MM.1S (cell line): ENCODE data around the gene SDF4.

ENCODE experiments used
- DNase-seq: peaks from one replicate; pipeline ENCODE4 v3.0.0-alpha.2; 2015
- H2AFZ ChIP-seq: fragments of 300-600 bp; sonication (generic); 2 replicates; pipeline ENCODE4 v1.6.0; 2016; ENCODE audit warnings: antibody characterized with exemption, low read length
- H3F3A ChIP-seq: fragments of 300-600 bp; sonication (generic); 2 replicates; pipeline ENCODE4 v1.6.1; 2016; ENCODE audit warnings: mild to moderate bottlenecking, antibody characterized with exemption, low read length, moderate library complexity, mixed read lengths; ENCODE audit not compliant: insufficient read depth
- H3K27ac ChIP-seq: fragments of 300-600 bp; sonication (generic); 2 replicates; pipeline ENCODE4 v1.5.1; 2016; ENCODE audit warnings: mild to moderate bottlenecking, low read length
- H3K27me3 ChIP-seq: fragments of 300-600 bp; sonication (generic); replicated peaks from 2 replicates; pipeline ENCODE4 v1.6.0; 2016; ENCODE audit warnings: low read length; ENCODE audit not compliant: insufficient read depth
- H3K36me3 ChIP-seq: fragments of 300-600 bp; sonication (generic); replicated peaks from 2 replicates; pipeline ENCODE4 v1.6.1; 2016; ENCODE audit warnings: mild to moderate bottlenecking, low read length, mixed read lengths; ENCODE audit not compliant: insufficient read depth
- H3K4me1 ChIP-seq: fragments of 300-600 bp; sonication (generic); 2 replicates; pipeline ENCODE4 v1.6.1; 2016; ENCODE audit warnings: low read length, mixed read lengths
- H3K4me2 ChIP-seq: fragments of 300-600 bp; sonication (generic); 2 replicates; pipeline ENCODE4 v1.6.0; 2016; ENCODE audit warnings: low read depth, low read length
- H3K4me3 ChIP-seq: fragments of 300-600 bp; sonication (generic); 2 replicates; pipeline ENCODE4 v1.5.1; 2016; ENCODE audit warnings: low read length, mixed read lengths
- H3K79me2 ChIP-seq: fragments of 300-600 bp; sonication (generic); 2 replicates; pipeline ENCODE4 v1.6.1; 2016; ENCODE audit warnings: mixed run types, low read length, mixed read lengths
- H3K9ac ChIP-seq: fragments of 300-600 bp; sonication (generic); 2 replicates; pipeline ENCODE4 v1.6.1; 2016; ENCODE audit warnings: low read length, mixed read lengths
- H3K9me2 ChIP-seq: fragments of 300-600 bp; sonication (generic); replicated peaks from 2 replicates; pipeline ENCODE4 v1.6.1; 2016; ENCODE audit warnings: mild to moderate bottlenecking, low read length, mixed read lengths; ENCODE audit not compliant: insufficient read depth
- H3K9me3 ChIP-seq: fragments of 300-600 bp; sonication (generic); replicated peaks from 2 replicates; pipeline ENCODE4 v1.6.1; 2016; ENCODE audit warnings: mild to moderate bottlenecking, low read length, mixed read lengths; ENCODE audit not compliant: insufficient read depth
- H4K20me1 ChIP-seq: fragments of 300-600 bp; sonication (generic); 2 replicates; pipeline ENCODE4 v1.6.1; 2016; ENCODE audit warnings: mild to moderate bottlenecking, low read length, moderate library complexity, mixed read lengths; ENCODE audit not compliant: insufficient read depth
- EZH2 ChIP-seq: fragments of 300-600 bp; sonication (generic); optimal IDR thresholded peaks from 2 replicates; pipeline ENCODE3; 2017; ENCODE audit warnings: low read depth, mild to moderate bottlenecking, antibody characterized with exemption, low read length, mixed read lengths
- EZH2phosphoT487 ChIP-seq: fragments of 300-600 bp; sonication (generic); IDR thresholded peaks from 2 replicates; pipeline ENCODE4 v1.6.1; 2018; ENCODE audit warnings: antibody characterized with exemption, low read length
- TF ChIP-seq, protein P1 (sequence below): fragments of 300-600 bp; sonication (generic); IDR thresholded peaks from 2 replicates; pipeline ENCODE4 v1.5.1; 2016; ENCODE audit warnings: antibody characterized with exemption, low read length, mixed read lengths

The SDF4 gene

GRCh38 chr1:1173793-1174415 is 57.9 kb downstream of the SDF4 start, which contains the start of gene TTLL10:
Gene TTLL10, plus strand, starts transcription at chr1:1173880. Its CDS starts 5,336 bp downstream, at chr1:1179216.
- no peaks in the 10 kb centered on the region for H3K36me3 ChIP-seq
- H3K4me1 ChIP-seq, result no peaks in the 10 kb centered on the region
- no peak within 1 kb of the TSS for H3K4me2 ChIP-seq
- H2AFZ ChIP-seq, result no peak within 1 kb of the TSS
- H3F3A ChIP-seq, result no peaks in the 10 kb centered on the region
- no peak within 1 kb of the TSS for H3K27ac ChIP-seq
- H3K4me3 ChIP-seq, result no peak within 1 kb of the TSS
- no peak within 1 kb of the TSS for H3K9ac ChIP-seq
- no peaks in the 10 kb centered on the region for H4K20me1 ChIP-seq
- no peaks in the 10 kb centered on the region for H3K79me2 ChIP-seq
- TF ChIP-seq, protein P1, sequence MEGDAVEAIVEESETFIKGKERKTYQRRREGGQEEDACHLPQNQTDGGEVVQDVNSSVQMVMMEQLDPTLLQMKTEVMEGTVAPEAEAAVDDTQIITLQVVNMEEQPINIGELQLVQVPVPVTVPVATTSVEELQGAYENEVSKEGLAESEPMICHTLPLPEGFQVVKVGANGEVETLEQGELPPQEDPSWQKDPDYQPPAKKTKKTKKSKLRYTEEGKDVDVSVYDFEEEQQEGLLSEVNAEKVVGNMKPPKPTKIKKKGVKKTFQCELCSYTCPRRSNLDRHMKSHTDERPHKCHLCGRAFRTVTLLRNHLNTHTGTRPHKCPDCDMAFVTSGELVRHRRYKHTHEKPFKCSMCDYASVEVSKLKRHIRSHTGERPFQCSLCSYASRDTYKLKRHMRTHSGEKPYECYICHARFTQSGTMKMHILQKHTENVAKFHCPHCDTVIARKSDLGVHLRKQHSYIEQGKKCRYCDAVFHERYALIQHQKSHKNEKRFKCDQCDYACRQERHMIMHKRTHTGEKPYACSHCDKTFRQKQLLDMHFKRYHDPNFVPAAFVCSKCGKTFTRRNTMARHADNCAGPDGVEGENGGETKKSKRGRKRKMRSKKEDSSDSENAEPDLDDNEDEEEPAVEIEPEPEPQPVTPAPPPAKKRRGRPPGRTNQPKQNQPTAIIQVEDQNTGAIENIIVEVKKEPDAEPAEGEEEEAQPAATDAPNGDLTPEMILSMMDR, result no peak
- TF ChIP-seq EZH2 (no peak), EZH2phosphoT487 (no peak)
- peaks cover 94% of the 10 kb centered on the region for H3K27me3 ChIP-seq
- no peak for DNase-seq
- no peaks in the 10 kb centered on the region for H3K9me3 ChIP-seq
- no peaks in the 10 kb centered on the region for H3K9me2 ChIP-seq

GRCh38 chr1:1173061-1173792 is 58.6 kb downstream of the SDF4 start:
- no peaks in the 10 kb centered on the region for H3K9me2 ChIP-seq
- no peak for DNase-seq
- H3K9ac ChIP-seq, result no peak overlapping the region
- H3K27ac ChIP-seq, result no peak overlapping the region
- H3K79me2 ChIP-seq, result no peaks in the 10 kb centered on the region
- no peaks in the 10 kb centered on the region for H3K9me3 ChIP-seq
- H3K4me2 ChIP-seq, result no peak overlapping the region
- no peaks in the 10 kb centered on the region for H3F3A ChIP-seq
- no peaks in the 10 kb centered on the region for H4K20me1 ChIP-seq
- H3K27me3 ChIP-seq, result peaks cover 94% of the 10 kb centered on the region
- TF ChIP-seq, protein P1, result no peak
- peak; percentile 27; the same call in 1 of the 2 replicates for TF ChIP-seq EZH2phosphoT487
- H3K4me1 ChIP-seq, result no peaks in the 10 kb centered on the region
- no peak overlapping the region for H3K4me3 ChIP-seq
- H3K36me3 ChIP-seq, result no peaks in the 10 kb centered on the region
- no peak overlapping the region for H2AFZ ChIP-seq

- no peak overlapping the region for H3K9ac ChIP-seq
- DNase-seq, result no peak
- no peak overlapping the region for H3K4me2 ChIP-seq
- no peaks in the 10 kb centered on the region for H3K79me2 ChIP-seq
- H3K27ac ChIP-seq, result no peak overlapping the region
- no peaks in the 10 kb centered on the region for H3K4me1 ChIP-seq
- no peaks in the 10 kb centered on the region for H3K9me3 ChIP-seq
- no peaks in the 10 kb centered on the region for H3F3A ChIP-seq
- H3K27me3 ChIP-seq, result peaks cover 93% of the 10 kb centered on the region
- no peak overlapping the region for H2AFZ ChIP-seq
- H4K20me1 ChIP-seq, result no peaks in the 10 kb centered on the region
- no peak for TF ChIP-seq EZH2
- TF ChIP-seq EZH2phosphoT487, result no peak
- TF ChIP-seq, protein P1, result no peak
- H3K4me3 ChIP-seq, result no peak overlapping the region
- H3K9me2 ChIP-seq, result no peaks in the 10 kb centered on the region
- no peaks in the 10 kb centered on the region for H3K36me3 ChIP-seq
These were observed 60.1 kb downstream of the SDF4 start for GRCh38 chr1:1171546-1172340.
